ENCODE measurements around the gene CDC37L1.

CDC37L1 gene

DNA sequence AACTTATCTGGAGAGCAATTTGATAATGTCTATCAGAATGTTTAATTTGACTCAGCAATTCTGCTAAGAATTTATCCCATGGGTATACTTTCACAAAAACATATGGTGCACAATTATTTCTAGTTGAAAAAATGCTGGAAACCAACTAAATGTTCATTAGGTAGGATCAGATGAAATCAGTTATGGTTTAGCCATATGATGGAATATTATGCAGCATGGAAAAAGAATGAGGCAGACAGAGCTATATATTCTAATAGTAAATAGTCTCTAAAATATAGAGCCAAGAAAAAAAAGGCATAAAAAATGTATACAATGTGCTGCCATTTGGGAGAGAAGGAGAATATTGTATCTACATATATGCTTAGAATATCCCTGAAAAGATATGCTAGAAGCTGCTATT is 9.5 kb upstream of the CDC37L1 start:
- no peak for DNase-seq

DNA sequence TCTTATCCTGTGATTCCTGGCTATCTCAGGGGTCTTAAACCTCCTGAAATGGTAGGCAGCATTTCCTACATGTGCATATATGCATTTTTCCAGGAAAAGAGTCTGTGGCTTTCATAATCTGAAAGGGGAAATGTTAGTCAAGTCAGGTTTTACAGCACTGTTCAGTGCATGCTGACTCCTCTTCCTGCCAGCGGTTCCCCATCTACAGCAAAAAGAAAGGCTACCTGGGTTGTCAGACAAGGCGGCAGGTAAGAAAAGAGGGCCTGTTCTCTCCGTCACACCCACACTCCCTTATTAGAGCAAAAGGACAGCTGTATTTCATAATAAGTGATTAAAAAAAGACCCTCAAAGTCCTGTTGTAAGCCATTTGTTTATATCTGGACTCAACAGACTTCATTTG is 8.8 kb upstream of the CDC37L1 start:
- no peak for DNase-seq

DNA sequence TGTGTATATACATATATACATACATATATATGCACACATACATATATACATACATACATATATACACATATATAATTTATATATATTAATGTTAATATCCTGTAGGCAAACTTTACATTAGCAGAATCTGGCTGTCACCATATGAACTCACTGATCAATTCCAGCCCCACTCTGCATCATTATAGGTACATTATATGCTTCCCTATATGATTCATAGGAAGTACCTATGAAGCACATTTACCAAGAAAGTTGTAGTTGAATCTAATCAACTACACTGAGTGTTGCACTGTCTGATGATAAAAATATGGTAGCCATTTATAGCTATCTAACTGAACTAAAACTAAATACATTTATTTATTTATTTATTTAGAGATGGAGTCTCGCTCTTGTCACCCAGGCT is 7.6 kb upstream of the CDC37L1 start:
- DNase-seq = no peak

DNA sequence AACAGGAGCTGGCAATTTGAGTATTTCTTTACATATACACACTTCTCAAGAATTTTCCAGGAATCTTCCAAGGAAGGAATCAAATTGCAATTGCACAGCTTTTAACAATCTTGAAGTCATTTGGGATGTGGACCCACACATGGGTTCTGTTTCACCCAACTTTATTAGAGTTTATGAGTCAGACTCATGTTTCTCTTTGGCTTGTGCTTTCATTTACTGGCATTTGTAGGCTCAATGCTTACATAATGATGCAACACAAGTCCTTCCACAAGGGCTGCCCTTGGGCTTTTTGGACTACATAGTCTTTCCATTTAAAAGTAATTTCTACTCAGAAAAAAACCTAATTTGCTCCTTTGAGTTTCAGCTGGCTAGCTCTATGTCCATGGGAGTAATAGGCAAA is 4.6 kb upstream of the CDC37L1 start:
- DNase-seq = peak; percentile 91

DNA sequence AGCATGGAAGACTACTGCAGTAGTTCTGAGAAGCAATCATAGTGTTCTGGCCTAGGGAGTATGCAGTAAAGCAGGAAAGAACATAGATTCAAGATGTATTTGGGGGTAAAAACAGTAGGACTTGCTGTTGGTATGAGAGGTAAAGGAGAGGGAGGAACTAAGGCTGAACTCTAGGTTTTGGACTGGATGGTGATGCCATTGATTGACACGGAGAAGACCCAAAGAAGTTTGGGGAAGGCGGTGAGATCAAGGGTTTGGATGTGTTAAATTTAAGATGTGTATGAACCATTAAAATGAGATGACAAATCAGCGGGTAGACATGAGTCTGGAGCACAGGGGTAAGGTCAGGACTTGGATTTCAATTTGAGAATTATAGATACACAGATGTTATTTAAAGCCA is 2.0 kb upstream of the CDC37L1 start:
- no peak for DNase-seq

DNA sequence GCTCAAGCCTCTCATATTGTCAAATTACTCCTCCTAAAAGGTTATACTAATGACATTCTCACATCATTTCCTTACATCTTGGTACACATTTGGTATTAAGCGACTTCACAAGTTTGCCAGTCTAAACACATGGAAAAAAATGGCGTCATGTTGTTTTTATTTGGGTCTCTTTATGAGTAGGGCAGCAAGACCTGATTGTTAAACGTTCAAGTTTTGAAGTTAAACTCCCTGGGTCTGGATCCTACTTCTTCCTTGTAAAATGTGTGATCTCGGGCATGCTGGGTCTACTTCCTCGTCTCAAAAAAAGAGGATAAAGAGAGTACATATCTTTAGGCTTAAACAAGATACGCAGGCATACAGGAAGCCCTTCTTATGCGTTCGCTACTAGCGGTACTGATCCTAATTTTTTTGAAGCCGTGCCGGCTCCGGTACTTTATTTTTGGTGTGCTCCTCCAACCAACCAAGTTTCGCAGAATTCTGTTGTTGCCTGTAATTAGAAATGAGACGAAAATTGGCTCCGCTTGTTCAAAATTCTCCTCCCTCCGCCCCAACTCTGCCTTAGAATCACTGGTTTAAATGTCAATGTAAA is 596 bp upstream of the CDC37L1 start:
- peak; percentile 23 for DNase-seq

DNA sequence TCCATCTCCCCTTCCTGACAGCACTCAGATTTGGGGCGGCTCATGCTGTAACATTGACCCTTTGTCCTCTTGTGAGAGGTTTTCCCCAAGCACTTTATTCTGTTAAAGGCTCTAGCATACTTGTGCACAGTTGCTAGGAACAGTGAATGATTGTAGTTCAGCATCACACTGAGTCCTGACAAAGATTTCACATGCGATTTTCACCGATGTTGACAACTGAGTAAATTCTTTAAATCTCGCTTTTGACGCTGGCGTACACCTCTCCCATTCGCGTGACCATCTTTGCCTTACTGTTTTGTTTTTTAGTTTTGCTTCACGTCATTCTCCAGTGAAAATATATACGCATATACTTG is 780 bp downstream of the CDC37L1 start:
- DNase-seq = no peak

DNA sequence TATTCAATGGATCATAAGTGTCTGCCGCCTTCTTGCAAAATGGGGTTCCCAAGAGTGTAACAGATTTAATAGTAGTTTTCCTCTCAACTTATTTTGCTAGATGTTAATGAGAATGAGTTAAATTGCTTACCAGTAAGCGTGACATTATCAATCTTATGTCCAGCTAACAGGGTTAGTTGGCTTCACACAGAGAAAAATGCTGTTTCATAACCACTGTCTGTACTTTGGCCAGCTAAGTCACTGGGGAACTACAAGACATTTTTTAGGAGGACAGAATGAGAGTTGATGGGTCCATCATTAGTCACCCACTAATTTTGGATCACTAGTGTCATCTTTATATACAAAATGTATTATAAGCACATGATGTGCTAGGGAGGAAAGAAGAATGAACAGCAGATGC is 1.4 kb downstream of the CDC37L1 start:
- DNase-seq = peak; percentile 60

DNA sequence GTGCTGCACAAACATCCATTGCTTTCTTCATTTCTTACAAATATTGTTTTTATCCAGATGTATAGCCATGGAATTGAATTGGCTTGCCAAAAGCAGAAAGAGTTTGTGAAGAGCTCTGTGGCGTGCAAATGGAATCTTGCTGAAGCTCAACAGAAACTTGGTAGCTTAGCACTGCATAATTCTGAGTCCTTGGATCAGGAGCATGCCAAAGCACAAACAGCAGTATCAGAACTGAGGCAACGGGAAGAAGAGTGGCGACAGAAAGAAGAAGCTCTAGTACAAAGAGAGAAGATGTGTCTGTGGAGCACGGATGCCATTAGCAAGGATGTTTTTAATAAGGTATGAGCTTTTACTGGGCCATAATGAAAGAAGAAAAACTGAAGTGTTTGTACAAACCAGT is 5.5 kb downstream of the CDC37L1 start:
- no peak for DNase-seq

DNA sequence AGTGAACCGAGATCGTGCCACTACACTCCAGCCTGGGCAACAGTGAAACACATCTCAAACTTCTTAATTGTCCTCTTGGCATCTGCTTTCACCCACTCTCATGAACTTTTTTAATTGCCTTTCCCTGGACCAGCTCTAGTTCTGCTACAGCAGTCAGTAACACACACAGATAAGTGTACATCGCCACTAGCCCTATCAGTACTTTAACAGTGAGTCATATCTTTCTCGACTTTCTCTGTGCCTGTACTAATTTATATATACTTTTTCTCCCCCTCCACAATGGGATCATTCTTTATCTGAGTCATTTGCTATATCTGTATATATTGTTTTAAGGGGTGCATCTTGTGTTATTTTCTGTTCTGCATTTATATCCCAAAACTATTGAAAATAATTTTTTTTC is 6.7 kb downstream of the CDC37L1 start:
- DNase-seq = no peak

DNA sequence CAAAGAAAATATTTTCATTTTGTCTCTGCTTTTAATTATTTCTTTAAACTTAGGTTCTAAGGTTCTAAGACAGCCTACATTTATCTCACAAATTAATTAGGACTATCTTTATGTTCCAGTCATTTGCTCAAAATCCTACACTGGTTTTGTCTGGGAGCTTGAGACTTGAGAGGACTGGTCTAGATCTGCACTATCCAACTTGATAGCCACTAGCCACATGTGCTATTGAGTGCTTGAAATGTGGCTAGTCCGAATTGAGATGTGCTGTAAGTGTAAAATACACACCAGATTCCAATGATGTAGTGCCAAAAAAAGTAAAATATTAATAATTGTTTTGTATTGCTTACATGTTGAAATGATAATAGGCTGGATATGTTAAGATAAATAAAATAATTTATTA is 7.2 kb downstream of the CDC37L1 start:
- DNase-seq = no peak

DNA sequence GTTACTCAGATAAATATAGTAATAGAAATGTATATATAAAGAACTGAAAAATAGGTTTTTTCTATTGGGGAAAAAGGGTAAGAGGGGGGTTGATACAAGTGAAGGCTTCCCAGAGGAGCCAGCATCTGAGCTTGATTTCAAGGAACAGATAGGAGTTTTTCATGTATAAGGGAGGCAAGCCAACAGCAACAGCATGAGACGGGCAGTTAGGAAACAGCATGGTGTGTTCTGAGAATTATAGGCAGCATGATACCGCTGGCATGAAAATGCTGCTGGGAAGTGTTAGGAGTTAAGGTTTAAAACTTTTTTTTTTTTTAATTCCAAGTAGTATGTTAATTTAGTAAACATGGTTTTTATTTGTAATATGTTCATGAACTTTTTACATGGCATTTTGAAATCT is 9.7 kb downstream of the CDC37L1 start:
- DNase-seq = no peak

DNA sequence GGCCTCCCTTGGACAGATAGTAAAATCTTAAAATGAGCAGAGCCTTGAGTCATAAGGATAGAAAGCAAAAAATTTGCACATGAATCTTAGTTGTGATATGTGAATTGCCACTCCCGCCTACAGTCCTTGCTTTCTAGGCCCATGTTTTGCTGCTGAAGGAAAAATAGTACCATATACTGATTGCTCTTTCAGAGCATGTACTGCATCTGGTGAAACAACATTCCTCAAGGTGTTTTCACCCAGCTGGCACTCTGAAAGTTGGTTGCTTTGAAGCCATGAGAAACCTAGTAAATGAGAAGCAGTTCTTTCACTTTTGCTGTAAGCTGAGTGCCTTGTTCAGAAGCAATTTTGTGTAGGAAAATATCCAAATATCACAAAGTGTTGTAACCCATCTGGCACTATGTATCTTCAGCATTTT is 10.3 kb downstream of the CDC37L1 start:
- no peak for DNase-seq

DNA sequence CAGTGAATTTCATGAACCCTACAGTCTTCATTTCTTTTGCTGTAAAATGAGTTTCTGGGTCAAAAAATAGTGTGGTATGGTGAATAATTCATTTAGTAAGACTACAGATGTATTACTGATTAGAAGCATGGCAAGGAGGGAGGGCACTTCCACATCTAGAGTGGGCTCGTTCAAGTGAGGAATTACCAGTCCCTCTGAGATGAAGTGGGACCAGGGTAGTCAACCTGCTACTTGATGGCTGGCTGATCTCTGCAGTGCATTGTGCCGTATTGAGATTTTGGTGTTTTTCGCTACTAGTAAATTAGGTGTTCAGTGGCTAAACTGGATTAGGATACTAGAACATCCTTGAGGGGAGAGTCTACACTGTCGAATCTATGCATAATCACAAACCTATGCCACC is 10.8 kb downstream of the CDC37L1 start:
- no peak for DNase-seq

DNA sequence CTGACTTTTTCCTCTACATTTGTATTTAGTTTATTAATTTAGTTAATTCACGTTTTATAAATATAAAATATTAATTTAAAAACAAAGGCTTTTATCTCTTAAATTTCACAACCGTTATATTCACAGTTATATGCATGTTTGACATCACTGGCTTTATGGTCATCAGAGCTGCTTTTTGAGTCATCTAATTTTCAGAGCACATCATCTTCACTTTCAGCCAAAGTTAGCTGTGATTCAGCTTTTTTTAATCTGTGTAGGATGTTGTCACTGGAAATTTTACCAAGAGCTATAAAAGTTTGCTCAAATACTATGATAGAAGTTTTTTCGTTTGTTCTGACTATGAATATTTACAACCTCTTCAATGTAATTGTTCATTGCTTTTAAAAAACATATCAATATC is 12.4 kb downstream of the CDC37L1 start:
- peak; percentile 11 for DNase-seq

DNA sequence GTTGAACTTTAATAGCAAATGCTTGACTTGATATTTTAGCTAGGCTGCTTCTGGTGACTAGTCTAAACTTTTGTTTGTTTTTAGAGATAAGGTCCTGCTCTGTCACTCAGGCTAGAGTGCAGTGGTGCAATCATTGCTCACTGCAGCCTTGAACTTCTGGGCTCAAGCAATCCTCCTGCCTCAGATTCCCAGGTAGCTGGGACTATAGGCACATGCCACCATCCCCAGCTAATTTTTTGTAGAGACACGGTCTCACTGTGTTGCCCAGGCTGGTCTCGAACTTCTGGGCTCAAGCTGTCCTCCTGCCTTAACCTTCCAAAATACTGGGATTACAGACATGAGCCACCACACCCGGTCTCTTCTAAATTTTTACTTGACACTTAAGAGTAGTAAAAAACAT is 20.7 kb downstream of the CDC37L1 start:
- no peak for DNase-seq

DNA sequence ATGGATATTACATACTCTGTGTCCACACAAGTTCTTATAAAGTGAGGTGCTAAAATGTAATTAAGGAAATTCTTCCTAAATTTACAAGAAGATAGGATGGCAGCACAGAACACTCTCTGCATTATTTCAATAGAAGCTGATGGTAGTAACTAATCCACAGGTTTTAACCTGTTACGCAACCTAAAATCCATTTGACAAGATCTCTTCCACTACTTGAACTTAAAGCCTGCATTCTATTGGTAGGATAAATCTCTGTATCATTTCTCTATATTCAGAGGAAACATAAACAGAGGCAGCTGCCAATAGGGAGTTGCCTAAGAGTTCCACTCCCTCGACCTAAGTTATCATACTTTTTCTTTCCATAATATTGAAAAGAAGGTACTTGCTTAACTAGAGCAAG is 21.6 kb downstream of the CDC37L1 start:
- no peak for DNase-seq

DNA sequence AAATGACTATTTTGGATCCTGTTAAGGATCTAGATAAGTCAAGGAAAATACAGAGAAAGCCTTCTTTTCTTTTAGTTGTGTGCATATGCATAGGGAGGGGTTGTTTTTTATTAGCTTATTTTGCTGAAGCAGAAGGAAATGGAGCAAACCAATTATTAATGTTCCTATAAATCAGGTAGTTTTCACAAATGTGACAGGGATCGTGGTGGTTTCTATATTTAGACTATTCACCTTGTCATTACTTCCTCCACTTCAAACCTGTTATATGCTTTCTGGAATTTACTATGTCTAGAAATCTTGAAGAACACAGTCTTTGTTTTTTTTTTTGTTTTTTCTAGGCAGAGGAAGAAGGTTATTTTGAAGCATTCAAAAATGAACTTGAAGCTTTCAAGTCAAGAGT is 22.2 kb downstream of the CDC37L1 start:
- no peak for DNase-seq

DNA sequence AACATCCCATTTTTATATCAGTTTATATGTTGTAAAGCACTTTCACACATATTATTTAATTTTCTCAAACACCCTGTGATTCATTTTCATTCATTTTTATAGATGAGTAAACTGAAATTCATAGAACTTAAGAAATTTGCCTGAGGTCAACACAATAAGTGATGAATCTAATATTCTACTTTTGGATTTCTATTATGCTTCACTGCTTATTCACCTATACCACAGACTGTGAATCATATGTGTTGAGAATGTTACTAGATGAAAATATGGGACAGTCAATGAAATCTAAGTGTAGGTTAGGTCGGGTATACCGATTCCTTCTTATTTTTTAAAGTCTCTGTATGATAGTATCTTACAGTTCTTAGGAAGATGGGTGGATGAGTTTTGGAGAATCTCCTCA is 24.8 kb downstream of the CDC37L1 start:
- no peak for DNase-seq

DNA sequence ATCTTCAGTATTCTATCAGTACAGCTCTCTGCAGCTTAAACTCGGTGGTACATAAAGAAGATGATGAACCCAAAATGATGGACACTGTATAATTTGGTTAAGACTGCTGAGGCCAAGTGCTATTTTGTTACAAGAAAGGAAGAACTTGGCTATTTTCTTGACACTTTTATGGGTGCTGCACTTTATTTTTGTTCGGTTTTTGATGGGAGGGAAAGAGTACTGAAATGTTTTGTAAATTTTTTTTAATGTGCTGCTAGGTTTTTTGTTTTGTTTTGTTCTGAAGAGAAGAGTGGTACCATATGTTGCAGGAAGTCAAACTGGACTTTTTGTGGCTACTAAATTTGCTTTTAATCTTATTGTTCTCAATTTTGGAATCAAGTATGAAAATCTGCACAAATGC is 26.7 kb downstream of the CDC37L1 start:
- no peak for DNase-seq

DNA sequence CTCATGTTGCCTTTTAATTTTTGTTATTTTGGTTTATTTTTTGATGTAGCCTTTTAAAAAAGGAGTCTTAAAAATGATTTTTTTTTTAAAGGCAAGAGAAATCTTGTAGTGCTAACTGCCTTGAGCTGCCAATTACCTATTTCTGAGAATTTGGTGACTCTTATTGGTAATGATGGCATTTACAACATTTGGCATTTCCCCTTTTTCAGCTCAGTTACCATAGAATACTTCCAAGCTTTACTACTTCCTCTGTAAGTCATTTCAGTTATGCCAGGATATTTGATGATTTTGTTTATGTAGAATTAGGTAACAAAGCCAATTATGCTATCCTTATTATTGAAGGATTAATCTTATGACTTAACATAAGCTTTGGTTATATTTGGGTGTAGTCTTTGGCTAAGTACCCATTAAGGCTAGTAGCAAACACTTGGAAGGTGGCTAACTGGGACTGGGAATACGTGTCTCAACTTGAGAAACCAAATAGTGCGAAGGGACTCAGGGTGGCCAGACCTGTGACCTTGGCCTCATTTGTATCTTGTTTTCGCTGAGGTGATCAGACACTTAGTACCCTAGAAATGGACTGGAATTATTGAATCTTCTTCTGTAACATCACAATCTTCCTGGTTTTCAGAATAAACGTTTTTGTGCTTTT is 27.7 kb downstream of the CDC37L1 start:
- no peak for DNase-seq

DNA sequence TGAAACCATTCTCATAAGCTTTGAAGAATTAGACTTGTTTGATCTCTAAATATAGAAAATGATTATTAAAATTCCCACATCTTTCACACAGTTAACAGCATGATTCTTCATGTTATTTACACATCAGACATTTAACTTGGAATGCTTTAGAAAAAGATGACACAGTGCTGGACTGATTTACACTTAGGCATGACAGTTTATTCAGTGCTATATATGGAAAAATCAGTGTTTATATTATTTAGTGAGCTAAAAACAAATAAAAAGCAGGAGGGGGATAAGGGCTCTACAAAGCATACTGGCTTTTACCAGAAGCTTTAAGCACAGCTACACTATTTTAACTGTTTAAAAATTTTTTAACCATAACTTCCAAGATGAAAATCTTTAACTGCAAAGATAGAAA is 30.0 kb downstream of the CDC37L1 start:
- no peak for DNase-seq

DNA sequence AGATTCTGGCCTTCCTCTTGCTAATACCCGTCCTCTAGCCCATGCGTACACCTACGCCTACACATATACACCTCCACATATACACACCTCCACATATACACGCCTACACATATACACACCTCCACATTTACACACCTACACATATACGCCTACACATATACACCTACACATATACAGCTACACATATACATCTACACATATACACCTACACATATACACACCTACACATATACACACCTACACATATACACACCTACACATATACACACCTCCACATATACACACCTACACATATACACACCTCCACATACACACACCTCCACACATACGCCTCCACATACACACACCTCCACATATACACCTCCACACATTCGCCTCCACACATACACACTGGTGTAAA is 34.5 kb downstream of the CDC37L1 start:
- DNase-seq = no peak

DNA sequence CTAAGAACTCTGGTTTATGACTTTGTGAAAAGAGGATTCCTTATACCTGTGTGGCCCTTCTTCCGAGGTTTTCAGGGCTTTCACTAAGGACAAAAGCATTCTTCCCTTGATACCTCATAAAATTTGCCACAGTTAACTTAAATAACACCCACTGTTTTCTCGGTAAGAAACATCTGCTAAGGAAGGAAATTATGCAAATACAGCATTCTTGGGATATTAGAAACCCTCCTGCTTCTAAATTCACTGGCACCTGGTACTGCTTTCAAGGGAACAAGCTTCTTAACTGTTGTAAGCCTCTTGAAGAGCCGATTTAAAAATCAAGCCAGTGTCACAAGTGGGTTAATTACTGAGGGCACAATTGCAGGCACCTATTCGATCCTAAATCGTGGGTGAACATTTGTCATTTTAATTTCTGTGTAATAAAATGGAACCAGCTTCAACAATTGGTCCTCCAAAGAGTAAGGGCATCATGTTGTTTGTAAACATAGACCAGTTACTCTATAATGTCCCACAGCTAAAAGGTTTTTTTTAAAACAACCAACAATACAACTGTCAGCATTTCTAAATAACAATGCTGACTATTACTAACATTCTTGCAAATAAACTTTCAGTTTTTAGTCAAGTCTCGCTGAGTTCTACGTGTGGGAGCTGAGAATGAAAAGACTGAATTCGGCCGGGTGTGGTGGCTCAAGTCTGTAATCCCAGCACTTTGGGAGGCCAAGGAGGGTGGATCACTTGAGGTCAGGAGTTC is 35.1 kb downstream of the CDC37L1 start:
- DNase-seq = no peak

All from fibroblast of skin of scalp (primary cell).